IMR-90 (cell line): ENCODE results near the gene SLCO2B1.

ENCODE experiments used
- BHLHE40 ChIP-seq: fragments of 150-350 bp; IDR thresholded peaks from 2 replicates; pipeline ENCODE4 v1.6.1; 2016; ENCODE audit warnings: mild to moderate bottlenecking, low read depth, low read length
- CEBPB ChIP-seq: IDR thresholded peaks from 2 replicates; pipeline ENCODE4 v1.6.1; 2012; ENCODE audit warnings: low read depth, low read length, improper control_type of control experiment
- CHD1 ChIP-seq: IDR thresholded peaks from 2 replicates; pipeline ENCODE4 v1.6.1; 2012; ENCODE audit warnings: low read depth, low read length, improper control_type of control experiment
- MAFK ChIP-seq: IDR thresholded peaks from 2 replicates; pipeline ENCODE4 v1.6.1; 2012; ENCODE audit warnings: low read depth, low read length, improper control_type of control experiment
- MAZ ChIP-seq: IDR thresholded peaks from 2 replicates; pipeline ENCODE4 v1.6.1; 2012; ENCODE audit warnings: low read depth, mild to moderate bottlenecking, low read length, improper control_type of control experiment, moderate library complexity, borderline replicate concordance
- MXI1 ChIP-seq: IDR thresholded peaks from 2 replicates; pipeline ENCODE4 v1.6.1; 2012; ENCODE audit warnings: low read depth, mild to moderate bottlenecking, low read length, moderate library complexity, borderline replicate concordance
- POLR2A ChIP-seq: IDR thresholded peaks from 2 replicates; pipeline ENCODE4 v1.6.1; 2012; ENCODE audit warnings: mild to moderate bottlenecking, low read depth, low read length
- RAD21 ChIP-seq: IDR thresholded peaks from 2 replicates; pipeline ENCODE4 v1.6.1; 2012; ENCODE audit warnings: low read length, improper control_type of control experiment
- RFX5 ChIP-seq: IDR thresholded peaks from 2 replicates; pipeline ENCODE4 v1.8.0; 2012; ENCODE audit warnings: low read depth, mild to moderate bottlenecking, low read length, moderate library complexity
- TF ChIP-seq, protein P1 (sequence below): conservative IDR thresholded peaks from 2 replicates; pipeline ENCODE4 v1.5.1; 2012; ENCODE audit warnings: mild to moderate bottlenecking, low read depth, low read length, improper control_type of control experiment

DNA sequence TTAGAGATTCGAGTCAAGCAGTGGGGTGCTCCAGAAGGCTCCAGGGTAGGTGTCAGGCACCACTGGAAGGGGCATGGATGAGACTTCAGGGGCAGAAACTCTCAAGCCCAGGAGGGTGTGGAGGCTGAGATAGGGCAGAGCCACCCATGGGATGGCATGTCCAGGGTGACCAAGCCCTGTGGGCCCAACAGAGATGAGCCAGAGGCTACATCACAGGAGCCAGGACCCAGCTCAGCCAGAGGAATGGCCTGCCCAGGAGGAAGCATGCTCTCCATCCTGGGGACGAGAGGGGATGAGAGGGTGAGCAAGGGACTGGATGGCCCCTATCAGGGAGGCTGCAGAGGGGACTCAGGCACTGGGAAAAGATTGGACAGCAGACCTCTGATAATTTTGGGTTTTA, 42.8 kb downstream of the SLCO2B1 start:
- TF ChIP-seq, protein P1, sequence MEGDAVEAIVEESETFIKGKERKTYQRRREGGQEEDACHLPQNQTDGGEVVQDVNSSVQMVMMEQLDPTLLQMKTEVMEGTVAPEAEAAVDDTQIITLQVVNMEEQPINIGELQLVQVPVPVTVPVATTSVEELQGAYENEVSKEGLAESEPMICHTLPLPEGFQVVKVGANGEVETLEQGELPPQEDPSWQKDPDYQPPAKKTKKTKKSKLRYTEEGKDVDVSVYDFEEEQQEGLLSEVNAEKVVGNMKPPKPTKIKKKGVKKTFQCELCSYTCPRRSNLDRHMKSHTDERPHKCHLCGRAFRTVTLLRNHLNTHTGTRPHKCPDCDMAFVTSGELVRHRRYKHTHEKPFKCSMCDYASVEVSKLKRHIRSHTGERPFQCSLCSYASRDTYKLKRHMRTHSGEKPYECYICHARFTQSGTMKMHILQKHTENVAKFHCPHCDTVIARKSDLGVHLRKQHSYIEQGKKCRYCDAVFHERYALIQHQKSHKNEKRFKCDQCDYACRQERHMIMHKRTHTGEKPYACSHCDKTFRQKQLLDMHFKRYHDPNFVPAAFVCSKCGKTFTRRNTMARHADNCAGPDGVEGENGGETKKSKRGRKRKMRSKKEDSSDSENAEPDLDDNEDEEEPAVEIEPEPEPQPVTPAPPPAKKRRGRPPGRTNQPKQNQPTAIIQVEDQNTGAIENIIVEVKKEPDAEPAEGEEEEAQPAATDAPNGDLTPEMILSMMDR: no peak
- no peak for TF ChIP-seq RFX5
- no peak for TF ChIP-seq POLR2A
- TF ChIP-seq MAZ: no peak
- TF ChIP-seq CHD1: no peak
- no peak for TF ChIP-seq RAD21
- TF ChIP-seq MAFK: no peak
- no peak for TF ChIP-seq MXI1
- no peak for TF ChIP-seq BHLHE40
- no peak for TF ChIP-seq CEBPB
